HUES64 (cell line): Measurements from ENCODE around the gene TYK2. TPM values are rescaled to one million over a fixed set of nuclear protein-coding genes. Genes with fewer than 3 reads are reported as not detected.
A peak's percentile ranks its signal among the peaks of the same experiment; 100 is the strongest.

Experiments
- H3K27ac ChIP-seq: 2 replicates; pipeline ENCODE4 v1.7.0; 2013; ENCODE audit warnings: low read depth, low read length, inconsistent platforms
- H3K27me3 ChIP-seq: 2 replicates; pipeline ENCODE4 v1.6.1; 2013; ENCODE audit warnings: mild to moderate bottlenecking, low read length; ENCODE audit not compliant: insufficient read depth
- H3K36me3 ChIP-seq: 2 replicates; pipeline ENCODE4 v1.6.1; 2013; ENCODE audit warnings: mild to moderate bottlenecking, low read length; ENCODE audit not compliant: insufficient read depth
- H3K4me1 ChIP-seq: 2 replicates; pipeline ENCODE4 v1.6.1; 2013; ENCODE audit warnings: mild to moderate bottlenecking, low read length, moderate library complexity; ENCODE audit not compliant: insufficient read depth
- H3K4me3 ChIP-seq: 2 replicates; pipeline ENCODE4 v1.5.1; 2013; ENCODE audit warnings: mild to moderate bottlenecking, low read length, moderate library complexity
- H3K9ac ChIP-seq: 2 replicates; pipeline ENCODE4 v1.6.1; 2013; ENCODE audit warnings: mild to moderate bottlenecking, low read depth, low read length
- H3K9me3 ChIP-seq: 2 replicates; pipeline ENCODE4 v1.6.1; 2013; ENCODE audit warnings: low read depth, low read length; ENCODE audit not compliant: insufficient read depth
- WGBS: fragments of 150-250, 120-280 bp; methylation state at CpG from one replicate; pipeline ENCODE4 v1.1.7; 2013; ENCODE audit warnings: missing lambda C conversion rate; 5-methylcytosine and 5-hydroxymethylcytosine counted together
- polyA plus RNA-seq, 2 experiments: library from polyadenylated mRNA; stranded (reverse); fragments of 50-300 nt; gene quantifications; one replicate each; pipeline ENCODE4 v1.2.3, GENCODE V29; 2013

Gene TYK2
- polyA plus RNA-seq (2013, experiment 1 of 2), result 27.7 TPM
- polyA plus RNA-seq (2013, experiment 2 of 2), result 24.0 TPM

GRCh38 chr19:10380313-10381102 is at the start of gene TYK2:
TSS of gene TYK2 (minus strand) at chr19:10380572. CDS start at chr19:10378406, 2,166 bp downstream.
- H3K27ac ChIP-seq, result peak within 1 kb of the TSS; percentile 64
- peaks cover 13% of the 10 kb centered on the region for H3K36me3 ChIP-seq
- H3K4me3 ChIP-seq, result peak within 1 kb of the TSS; percentile 71
- H3K9me3 ChIP-seq, result no peaks in the 10 kb centered on the region
- no peaks in the 10 kb centered on the region for H3K27me3 ChIP-seq
- whole genome bisulfite sequencing, result under 1% methylated on average over 58 of the region's 58 CpGs
- H3K4me1 ChIP-seq, result peaks cover 3% of the 10 kb centered on the region; the same call in 1 of the 2 replicates
- H3K9ac ChIP-seq, result peak within 1 kb of the TSS; percentile 81

- WGBS, result 75% methylated on average over 5 of the region's 5 CpGs
- Histone ChIP-seq H3K27ac (no peak overlapping the region), H3K9me3 (no peaks in the 10 kb centered on the region), H3K4me1 (no peaks in the 10 kb centered on the region), H3K27me3 (peaks cover 97% of the 10 kb centered on the region), H3K4me3 (no peak overlapping the region), H3K36me3 (no peaks in the 10 kb centered on the region), H3K9ac (no peak overlapping the region)
Measured at GRCh38 chr19:10428996-10429381, 48.6 kb upstream of the TYK2 start.

- Histone ChIP-seq H3K36me3 (no peaks in the 10 kb centered on the region), H3K27ac (no peak overlapping the region), H3K4me1 (no peaks in the 10 kb centered on the region), H3K4me3 (no peak overlapping the region), H3K27me3 (peaks cover 100% of the 10 kb centered on the region), H3K9ac (no peak overlapping the region), H3K9me3 (no peaks in the 10 kb centered on the region)
- 86% methylated on average over 6 of the region's 6 CpGs for WGBS
Measured at GRCh38 chr19:10427169-10427568, 46.8 kb upstream of the TYK2 start.

- no peaks in the 10 kb centered on the region for H3K9me3 ChIP-seq
- peak overlapping the region; percentile 47 for H3K4me3 ChIP-seq
- H3K9ac ChIP-seq, result no peak overlapping the region; the same call in 1 of the 2 replicates
- no peak overlapping the region for H3K27ac ChIP-seq
- H3K4me1 ChIP-seq, result no peaks in the 10 kb centered on the region
- H3K27me3 ChIP-seq, result peaks cover 97% of the 10 kb centered on the region
- 6% methylated on average over 38 of the region's 38 CpGs for WGBS
- H3K36me3 ChIP-seq, result no peaks in the 10 kb centered on the region
Measured at GRCh38 chr19:10424011-10424637, 43.8 kb upstream of the TYK2 start.

GRCh38 chr19:10422846-10423245 is 42.5 kb upstream of the TYK2 start:
- Histone ChIP-seq H3K4me1 (peaks cover 9% of the 10 kb centered on the region; the same call in 1 of the 2 replicates), H3K4me3 (no peak overlapping the region), H3K27ac (no peak overlapping the region), H3K9me3 (no peaks in the 10 kb centered on the region), H3K36me3 (no peaks in the 10 kb centered on the region), H3K9ac (no peak overlapping the region), H3K27me3 (peaks cover 97% of the 10 kb centered on the region)
- WGBS, result 92% methylated on average over 3 of the region's 3 CpGs

- Histone ChIP-seq H3K27ac (no peak overlapping the region), H3K4me1 (peaks cover 16% of the 10 kb centered on the region), H3K36me3 (no peaks in the 10 kb centered on the region), H3K9me3 (no peaks in the 10 kb centered on the region), H3K9ac (no peak overlapping the region), H3K27me3 (peaks cover 97% of the 10 kb centered on the region), H3K4me3 (no peak overlapping the region)
- WGBS, result 72% methylated on average over 4 of the region's 4 CpGs
Measured at GRCh38 chr19:10422046-10422461, 41.7 kb upstream of the TYK2 start.

GRCh38 chr19:10421240-10422045 is 41.1 kb upstream of the TYK2 start:
- Histone ChIP-seq H3K4me3 (no peak overlapping the region; the same call in 1 of the 2 replicates), H3K27ac (no peak overlapping the region), H3K27me3 (peaks cover 96% of the 10 kb centered on the region), H3K4me1 (peaks cover 16% of the 10 kb centered on the region), H3K36me3 (no peaks in the 10 kb centered on the region), H3K9me3 (no peaks in the 10 kb centered on the region), H3K9ac (no peak overlapping the region)
- WGBS, result 31% methylated on average over 17 of the region's 17 CpGs

GRCh38 chr19:10420444-10421239 is 40.3 kb upstream of the TYK2 start, which contains the start of gene PDE4A:
TSS of gene PDE4A (plus strand) at chr19:10420538. CDS start at chr19:10420765, 227 bp downstream.
- no peak within 1 kb of the TSS for H3K27ac ChIP-seq
- H3K4me1 ChIP-seq, result peaks cover 16% of the 10 kb centered on the region
- peak within 1 kb of the TSS; percentile 62 for H3K4me3 ChIP-seq
- peaks cover 96% of the 10 kb centered on the region for H3K27me3 ChIP-seq
- 1% methylated on average over 103 of the region's 104 CpGs for WGBS
- H3K9me3 ChIP-seq, result no peaks in the 10 kb centered on the region
- no peaks in the 10 kb centered on the region for H3K36me3 ChIP-seq
- H3K9ac ChIP-seq, result peak within 1 kb of the TSS; percentile 31

GRCh38 chr19:10419646-10420443 is 39.5 kb upstream of the TYK2 start:
- under 1% methylated on average over 54 of the region's 61 CpGs for WGBS
- Histone ChIP-seq H3K9me3 (no peaks in the 10 kb centered on the region), H3K27me3 (peaks cover 96% of the 10 kb centered on the region), H3K27ac (no peak overlapping the region), H3K4me1 (peaks cover 16% of the 10 kb centered on the region), H3K9ac (peak overlapping the region; percentile 31), H3K36me3 (no peaks in the 10 kb centered on the region), H3K4me3 (peak overlapping the region; percentile 62)

GRCh38 chr19:10419200-10419645 is 38.9 kb upstream of the TYK2 start:
- WGBS, result under 1% methylated on average over 35 of the region's 40 CpGs
- H3K27me3 ChIP-seq, result peaks cover 90% of the 10 kb centered on the region
- peak overlapping the region; percentile 31 for H3K9ac ChIP-seq
- H3K9me3 ChIP-seq, result no peaks in the 10 kb centered on the region
- no peaks in the 10 kb centered on the region for H3K36me3 ChIP-seq
- peak overlapping the region; percentile 62 for H3K4me3 ChIP-seq
- H3K4me1 ChIP-seq, result peaks cover 16% of the 10 kb centered on the region
- no peak overlapping the region for H3K27ac ChIP-seq
